Measurements from ENCODE around the gene IQCE. TPM values are rescaled to one million over a fixed set of nuclear protein-coding genes. Genes with fewer than 3 reads are reported as not detected.

The IQCE gene
- total and polyA plus RNA-seq, 2 donors (not counting 1 experiment from before 2014, with no cell fraction given) = 3.5 to 9.5 TPM

GRCh38 chr7:2660359-2661095, 101.7 kb downstream of the IQCE start:
- CTCF ChIA-PET = interaction anchor here (1.0 kb wide), 1 partner anchor 50 kb away, joined by 3 read pairs; no protein-coding TSS in a partner anchor
- DNase-seq (no peak), ATAC-seq (ENCODE audit: low read depth) (no peak)
- Histone ChIP-seq H3K36me3 (replicated peaks in 1 of 2; ENCODE audit: control extremely low read depth in 1 of 2, control insufficient read depth in 1 of 2, extremely low read depth in 1 of 2, insufficient read depth in 2 of 2, low read length in 1 of 2) (peaks cover 0 to 15% of the 10 kb centered on the region in 2 experiments), H3K27me3 (replicated peaks in 1 of 4; ENCODE audit: control extremely low read depth in 1 of 4, control insufficient read depth in 3 of 4, insufficient read depth in 4 of 4, low read length in 3 of 4) (no peaks in the 10 kb centered on the region), H3K4me2 (replicated peaks; ENCODE audit: low read depth, low read length, poor library complexity, severe bottlenecking) (no peak overlapping the region), H3K9ac (ENCODE audit: low read length) (no peak overlapping the region), H3K9me3 (ENCODE audit: control extremely low read depth in 1 of 3, control insufficient read depth in 2 of 3, insufficient read depth in 1 of 3, low read length in 2 of 3) (peaks cover 0 to 6% (median 0%) of the 10 kb centered on the region in 3 donors), H3K79me2 (ENCODE audit: control insufficient read depth, insufficient read depth, low read length) (peaks cover 4% of the 10 kb centered on the region), H2AFZ (ENCODE audit: insufficient read depth, low read depth, low read length, poor library complexity, severe bottlenecking) (no peak overlapping the region), H3K4me3 (ENCODE audit: control extremely low read depth in 1 of 5, extremely low read depth in 1 of 5, insufficient read depth in 1 of 5, low read depth in 2 of 5, low read length in 4 of 5) (no peak overlapping the region), H3K27ac (ENCODE audit: low read length in 2 of 2) (no peak overlapping the region), H3K4me1 (ENCODE audit: control insufficient read depth in 2 of 2, insufficient read depth in 2 of 2, low read length in 2 of 2) (no peaks in the 10 kb centered on the region), H4K20me1 (ENCODE audit: control insufficient read depth, insufficient read depth, low read length, poor library complexity, severe bottlenecking) (no peaks in the 10 kb centered on the region)
- POLR2A ChIA-PET = interaction anchor here (0.7 kb wide), 1 partner anchor 48 kb away, joined by 5 read pairs; no protein-coding TSS in a partner anchor
- Mint-ChIP-seq H3K4me3 (no peak overlapping the region), H3K9me3 (ENCODE audit: insufficient read depth) (no peaks in the 10 kb centered on the region), H3K27me3 (no peaks in the 10 kb centered on the region), H3K4me1 (peaks cover 1% of the 10 kb centered on the region), H3K27ac (no peak overlapping the region)
- no peak for TF ChIP-seq CTCF (IDR thresholded peaks at IDR 0.05)
- no peak for TF ChIP-seq EZH2 (IDR thresholded peaks at IDR 0.05; ENCODE audit: borderline replicate concordance, insufficient read depth, low read depth, low read length, poor library complexity, severe bottlenecking)
- intact Hi-C loops (cut with micrococcal nuclease) = no loop called here
- 94% methylated on average over 25 of the region's 36 CpGs for WGBS (ENCODE audit: insufficient coverage)

DNA sequence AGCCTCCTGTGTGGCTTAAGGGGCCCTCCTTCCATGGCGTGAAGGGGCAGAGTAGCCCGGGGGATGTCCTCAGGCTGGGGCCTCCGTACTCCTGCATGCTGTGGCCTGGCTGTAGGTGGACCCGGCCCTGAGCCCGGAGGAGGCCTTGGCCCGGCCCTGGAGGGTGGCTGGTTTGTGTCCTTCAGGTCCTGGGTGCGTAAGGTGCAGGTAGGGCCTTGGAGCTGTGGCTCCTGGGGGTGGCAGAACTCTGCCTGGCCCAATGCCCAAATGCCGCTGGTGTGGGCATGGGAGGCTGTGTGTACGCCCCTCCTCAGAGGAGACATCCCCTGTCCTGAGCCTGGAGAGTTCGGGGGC, 102.3 kb downstream of the IQCE start:
- intact Hi-C loops (cut with micrococcal nuclease) = no loop called here
- H3K27ac Mint-ChIP-seq = no peak overlapping the region
- ChIA-PET CTCF (no interaction called here), POLR2A (no interaction called here)
- Histone ChIP-seq H3K36me3 (replicated peaks in 1 of 2; ENCODE audit: control extremely low read depth in 1 of 2, control insufficient read depth in 1 of 2, extremely low read depth in 1 of 2, insufficient read depth in 2 of 2, low read length in 1 of 2) (peaks cover 0 to 13% of the 10 kb centered on the region in 2 experiments), H3K27me3 (replicated peaks in 1 of 4; ENCODE audit: control extremely low read depth in 1 of 4, control insufficient read depth in 3 of 4, insufficient read depth in 4 of 4, low read length in 3 of 4) (no peaks in the 10 kb centered on the region), H3K4me2 (replicated peaks; ENCODE audit: low read depth, low read length, poor library complexity, severe bottlenecking) (no peak overlapping the region), H3K9ac (ENCODE audit: low read length) (no peak overlapping the region), H4K20me1 (ENCODE audit: control insufficient read depth, insufficient read depth, low read length, poor library complexity, severe bottlenecking) (no peaks in the 10 kb centered on the region), H3K79me2 (ENCODE audit: control insufficient read depth, insufficient read depth, low read length) (peaks cover 4% of the 10 kb centered on the region), H3K4me1 (ENCODE audit: control insufficient read depth in 2 of 2, insufficient read depth in 2 of 2, low read length in 2 of 2) (no peaks in the 10 kb centered on the region), H3K4me3 (ENCODE audit: control extremely low read depth in 1 of 5, extremely low read depth in 1 of 5, insufficient read depth in 1 of 5, low read depth in 2 of 5, low read length in 4 of 5) (no peak overlapping the region), H2AFZ (ENCODE audit: insufficient read depth, low read depth, low read length, poor library complexity, severe bottlenecking) (no peak overlapping the region), H3K27ac (ENCODE audit: low read length in 2 of 2) (no peak overlapping the region), H3K9me3 (ENCODE audit: control extremely low read depth in 1 of 3, control insufficient read depth in 2 of 3, insufficient read depth in 1 of 3, low read length in 2 of 3) (peaks cover 0 to 9% (median 0%) of the 10 kb centered on the region in 3 donors)
- WGBS (ENCODE audit: insufficient coverage) = 97% methylated on average over 8 of the region's 10 CpGs
- TF ChIP-seq EZH2 (IDR thresholded peaks at IDR 0.05; ENCODE audit: borderline replicate concordance, insufficient read depth, low read depth, low read length, poor library complexity, severe bottlenecking) (no peak), CTCF (IDR thresholded peaks at IDR 0.05) (no peak)
- no peaks in the 10 kb centered on the region for H3K27me3 Mint-ChIP-seq
- H3K4me3 Mint-ChIP-seq = no peak overlapping the region
- DNase-seq (no peak), ATAC-seq (ENCODE audit: low read depth) (no peak)
- peaks cover 1% of the 10 kb centered on the region for H3K4me1 Mint-ChIP-seq
- H3K9me3 Mint-ChIP-seq (ENCODE audit: insufficient read depth) = no peaks in the 10 kb centered on the region
